Activated CD4-positive, alpha-beta memory T cell treated with anti-CD3 and anti-CD28 coated beads, Interleukin-2, amount 10 ng/mL, durations not matched to agents 7 days and 5 days (primary cell): Measurements from ENCODE around the gene NHERF1. TPM values are rescaled to one million over a fixed set of nuclear protein-coding genes. Genes with fewer than 3 reads are reported as not detected.

Source experiments
- CTCF ChIA-PET: fragments of 350-600 bp; sonication (Branson Sonifier 250); formaldehyde crosslinking; loops from one replicate; lab custom pipeline; 2021; ENCODE audit warnings: antibody characterized with exemption, inconsistent platforms; lab: Charles Lee
- POLR2A ChIA-PET: fragments of 350-600 bp; sonication (Branson Sonifier 250); formaldehyde crosslinking; loops from one replicate; lab custom pipeline; 2021; ENCODE audit warnings: antibody characterized with exemption; lab: Charles Lee
- DNase-seq: peaks from one replicate; pipeline ENCODE4 v3.0.0-alpha.2; 2020
- H3K27ac Mint-ChIP-seq: one replicate; pipeline ENCODE4 v1.8.0; 2021; ENCODE audit warnings: mild to moderate bottlenecking, mixed read lengths
- H3K27me3 Mint-ChIP-seq: one replicate; pipeline ENCODE4 v1.8.0; 2021; ENCODE audit warnings: mixed read lengths
- H3K36me3 Mint-ChIP-seq: one replicate; pipeline ENCODE4 v1.8.0; 2021; ENCODE audit warnings: low read depth, mixed read lengths
- H3K4me1 Mint-ChIP-seq: one replicate; pipeline ENCODE4 v1.8.0; 2021; ENCODE audit warnings: mixed read lengths
- H3K4me3 Mint-ChIP-seq: one replicate; pipeline ENCODE4 v1.8.0; 2021; ENCODE audit warnings: mild to moderate bottlenecking, mixed read lengths
- H3K9me3 Mint-ChIP-seq: one replicate; pipeline ENCODE4 v1.8.0; 2021; ENCODE audit warnings: mixed read lengths
- total RNA-seq, 2 experiments: library from RNA; stranded (reverse); gene quantifications; one replicate each; pipeline ENCODE4 v1.2.3, GENCODE V29; 2021

NHERF1 gene
- total RNA-seq, 2 experiments from 2014 or later = 320 to 328 TPM

GRCh38 chr17:74723891-74724290 lies 24.5 kb upstream of the NHERF1 start:
- DNase-seq = no peak
- Mint-ChIP-seq H3K4me1 (peaks cover 4% of the 10 kb centered on the region), H3K4me3 (no peak overlapping the region), H3K36me3 (no peaks in the 10 kb centered on the region), H3K27ac (no peak overlapping the region), H3K9me3 (no peaks in the 10 kb centered on the region), H3K27me3 (peaks cover 32% of the 10 kb centered on the region)
- ChIA-PET POLR2A (interaction anchor here (1.1 kb wide), 1 partner anchor 49 kb away, joined by 3 read pairs; no protein-coding TSS in a partner anchor), CTCF (interaction anchor here (1.6 kb wide), 1 partner anchor 14 kb away, joined by 3 read pairs; the partner anchor contains the start of gene RAB37)

- no peaks in the 10 kb centered on the region for H3K36me3 Mint-ChIP-seq
- DNase-seq = no peak
- no peak overlapping the region for H3K27ac Mint-ChIP-seq
- H3K4me1 Mint-ChIP-seq = peaks cover 4% of the 10 kb centered on the region
- CTCF ChIA-PET = interaction anchor here (1.1 to 2.7 kb wide), 2 partner anchors 12 to 67 kb away, joined by 3 to 12 read pairs; partner anchors contain the start of gene RAB37
- no peaks in the 10 kb centered on the region for H3K9me3 Mint-ChIP-seq
- H3K27me3 Mint-ChIP-seq = peaks cover 28% of the 10 kb centered on the region
- POLR2A ChIA-PET = interaction anchor here (1.3 kb wide), 1 partner anchor 13 kb away, joined by 3 read pairs; no protein-coding TSS in a partner anchor
- no peak overlapping the region for H3K4me3 Mint-ChIP-seq
Measured at GRCh38 chr17:74725111-74725510, 23.3 kb upstream of the NHERF1 start.

- Mint-ChIP-seq H3K4me3 (no peak overlapping the region), H3K9me3 (no peaks in the 10 kb centered on the region), H3K27me3 (peaks cover 9% of the 10 kb centered on the region), H3K27ac (no peak overlapping the region), H3K36me3 (no peaks in the 10 kb centered on the region), H3K4me1 (peaks cover 4% of the 10 kb centered on the region)
- DNase-seq = no peak
- POLR2A ChIA-PET = no interaction called here
- CTCF ChIA-PET = no interaction called here
Measured at GRCh38 chr17:74728033-74728701, 20.3 kb upstream of the NHERF1 start.

GRCh38 chr17:74728702-74729075 lies 19.7 kb upstream of the NHERF1 start:
- Mint-ChIP-seq H3K4me1 (peaks cover 4% of the 10 kb centered on the region), H3K9me3 (no peaks in the 10 kb centered on the region), H3K27me3 (peaks cover 9% of the 10 kb centered on the region), H3K36me3 (no peaks in the 10 kb centered on the region), H3K27ac (no peak overlapping the region), H3K4me3 (no peak overlapping the region)
- CTCF ChIA-PET = no interaction called here
- POLR2A ChIA-PET = no interaction called here
- no peak for DNase-seq

- CTCF ChIA-PET = interaction anchor here (0.8 to 1.3 kb wide), 2 partner anchors 9 to 55 kb away, joined by 3 to 5 read pairs; no protein-coding TSS in a partner anchor
- no peak for DNase-seq
- POLR2A ChIA-PET = no interaction called here
- Mint-ChIP-seq H3K4me1 (no peaks in the 10 kb centered on the region), H3K4me3 (no peak overlapping the region), H3K27ac (no peak overlapping the region), H3K36me3 (no peaks in the 10 kb centered on the region), H3K27me3 (peaks cover 4% of the 10 kb centered on the region), H3K9me3 (no peaks in the 10 kb centered on the region)
Measured at GRCh38 chr17:74729368-74729767, 19.1 kb upstream of the NHERF1 start.

GRCh38 chr17:74729866-74730265 lies 18.6 kb upstream of the NHERF1 start:
- Mint-ChIP-seq H3K36me3 (no peaks in the 10 kb centered on the region), H3K9me3 (no peaks in the 10 kb centered on the region), H3K27ac (no peak overlapping the region), H3K27me3 (no peaks in the 10 kb centered on the region), H3K4me1 (no peaks in the 10 kb centered on the region), H3K4me3 (no peak overlapping the region)
- no peak for DNase-seq
- POLR2A ChIA-PET = no interaction called here
- CTCF ChIA-PET = interaction anchor here (0.8 to 1.3 kb wide), 2 partner anchors 8 to 55 kb away, joined by 3 to 5 read pairs; no protein-coding TSS in a partner anchor

GRCh38 chr17:74730491-74731346 lies 17.7 kb upstream of the NHERF1 start:
- no peaks in the 10 kb centered on the region for H3K27me3 Mint-ChIP-seq
- no peaks in the 10 kb centered on the region for H3K9me3 Mint-ChIP-seq
- ChIA-PET CTCF (interaction anchor here (1.0 to 1.3 kb wide), 2 partner anchors 7 to 17 kb away, joined by 3 to 5 read pairs; partner anchors contain the start of gene NHERF1), POLR2A (interaction anchor here (1.0 kb wide), 1 partner anchor 12 kb away, joined by 3 read pairs; no protein-coding TSS in a partner anchor)
- H3K4me1 Mint-ChIP-seq = peaks cover 2% of the 10 kb centered on the region
- H3K27ac Mint-ChIP-seq = peak overlapping the region; percentile 37
- DNase-seq = peak; percentile 84
- H3K36me3 Mint-ChIP-seq = no peaks in the 10 kb centered on the region
- H3K4me3 Mint-ChIP-seq = peak overlapping the region; percentile 3

GRCh38 chr17:74731347-74731605 lies 17.2 kb upstream of the NHERF1 start:
- no peaks in the 10 kb centered on the region for H3K36me3 Mint-ChIP-seq

GRCh38 chr17:74732042-74732867 lies 16.2 kb upstream of the NHERF1 start:
- no peak for DNase-seq
- Mint-ChIP-seq H3K27ac (no peak overlapping the region), H3K4me1 (peaks cover 8% of the 10 kb centered on the region), H3K36me3 (no peaks in the 10 kb centered on the region), H3K4me3 (no peak overlapping the region), H3K27me3 (peaks cover 5% of the 10 kb centered on the region), H3K9me3 (no peaks in the 10 kb centered on the region)
- ChIA-PET CTCF (interaction anchor here (0.7 to 1.2 kb wide), 2 partner anchors 74 to 75 kb away, joined by 3 read pairs; no protein-coding TSS in a partner anchor), POLR2A (interaction anchor here (0.7 kb wide), 1 partner anchor 199 kb away, joined by 4 read pairs; no protein-coding TSS in a partner anchor)

More at GRCh38 chr17:74731347-74731605, 17.2 kb upstream of the NHERF1 start:
- CTCF ChIA-PET = interaction anchor here (0.7 to 1.0 kb wide), 2 partner anchors 17 to 73 kb away, joined by 3 read pairs; partner anchors contain the start of gene NHERF1
- Mint-ChIP-seq H3K27me3 (peaks cover 2% of the 10 kb centered on the region), H3K9me3 (no peaks in the 10 kb centered on the region), H3K4me1 (peaks cover 4% of the 10 kb centered on the region), H3K4me3 (no peak overlapping the region), H3K27ac (no peak overlapping the region)
- POLR2A ChIA-PET = interaction anchor here (1.0 kb wide), 1 partner anchor 11 kb away, joined by 3 read pairs; no protein-coding TSS in a partner anchor
- no peak for DNase-seq

GRCh38 chr17:74733365-74734122 lies 14.9 kb upstream of the NHERF1 start:
- Mint-ChIP-seq H3K4me1 (peaks cover 21% of the 10 kb centered on the region), H3K4me3 (no peak overlapping the region), H3K27ac (no peak overlapping the region), H3K27me3 (peaks cover 5% of the 10 kb centered on the region), H3K36me3 (no peaks in the 10 kb centered on the region), H3K9me3 (no peaks in the 10 kb centered on the region)
- POLR2A ChIA-PET = interaction anchor here (1.0 kb wide), 1 partner anchor 76 kb away, joined by 3 read pairs; no protein-coding TSS in a partner anchor
- no peak for DNase-seq
- CTCF ChIA-PET = no interaction called here

GRCh38 chr17:74734256-74734655 lies 14.2 kb upstream of the NHERF1 start:
- POLR2A ChIA-PET = interaction anchor here (1.0 kb wide), 1 partner anchor 77 kb away, joined by 3 read pairs; no protein-coding TSS in a partner anchor
- Mint-ChIP-seq H3K36me3 (peaks cover 6% of the 10 kb centered on the region), H3K4me3 (no peak overlapping the region)

More at GRCh38 chr17:74734256-74734655, 14.2 kb upstream of the NHERF1 start:
- Mint-ChIP-seq H3K4me1 (peaks cover 28% of the 10 kb centered on the region), H3K27me3 (peaks cover 5% of the 10 kb centered on the region), H3K9me3 (no peaks in the 10 kb centered on the region), H3K27ac (no peak overlapping the region)
- no peak for DNase-seq
- CTCF ChIA-PET = interaction anchor here (6.2 kb wide), 1 partner anchor 77 kb away, joined by 255 read pairs; no protein-coding TSS in a partner anchor
